SJSA1 (cell line): ENCODE measurements around the gene NYAP2. TPM values are rescaled to one million over a fixed set of nuclear protein-coding genes. Genes with fewer than 3 reads are reported as not detected.

Experiments
- DNase-seq, 2 experiments: peaks; one replicate each; pipeline ENCODE4 v3.0.0-alpha.2; 2015 to 2020; ENCODE audit warnings: low spot score in 2 of 2, low read depth in 1 of 2
- H3K27ac ChIP-seq: fragments of 250-450 bp; sonication (Bioruptor Pico); 2 replicates; pipeline ENCODE4 v1.5.1; 2020; ENCODE audit warnings: mild to moderate bottlenecking, moderate library complexity
- H3K27me3 ChIP-seq: fragments of 250-450 bp; sonication (Bioruptor Pico); replicated peaks from 2 replicates; pipeline ENCODE4 v1.5.1; 2020; ENCODE audit warnings: mild to moderate bottlenecking, moderate library complexity
- H3K36me3 ChIP-seq: fragments of 250-450 bp; sonication (Bioruptor Pico); 2 replicates; pipeline ENCODE4 v1.5.1; 2020; ENCODE audit warnings: mild to moderate bottlenecking
- H3K4me1 ChIP-seq: fragments of 250-450 bp; sonication (Bioruptor Pico); replicated peaks from 2 replicates; pipeline ENCODE4 v1.6.1; 2021; ENCODE audit warnings: mild to moderate bottlenecking
- H3K4me3 ChIP-seq: fragments of 250-450 bp; sonication (Bioruptor Pico); 2 replicates; pipeline ENCODE4 v1.5.1; 2020; ENCODE audit warnings: mild to moderate bottlenecking
- H3K9me3 ChIP-seq: fragments of 250-450 bp; sonication (Bioruptor Pico); replicated peaks from 2 replicates; pipeline ENCODE4 v1.5.1; 2020; ENCODE audit warnings: mild to moderate bottlenecking
- total RNA-seq: library from RNA; depleted of rRNA; stranded (reverse); fragments of >200 nt; shearing (Covaris generic); gene quantifications from 2 replicates; pipeline ENCODE4 v1.2.3, GENCODE V29; 2014

NYAP2 gene
- total RNA-seq, 1 experiment from 2014 or later = not detected

DNA sequence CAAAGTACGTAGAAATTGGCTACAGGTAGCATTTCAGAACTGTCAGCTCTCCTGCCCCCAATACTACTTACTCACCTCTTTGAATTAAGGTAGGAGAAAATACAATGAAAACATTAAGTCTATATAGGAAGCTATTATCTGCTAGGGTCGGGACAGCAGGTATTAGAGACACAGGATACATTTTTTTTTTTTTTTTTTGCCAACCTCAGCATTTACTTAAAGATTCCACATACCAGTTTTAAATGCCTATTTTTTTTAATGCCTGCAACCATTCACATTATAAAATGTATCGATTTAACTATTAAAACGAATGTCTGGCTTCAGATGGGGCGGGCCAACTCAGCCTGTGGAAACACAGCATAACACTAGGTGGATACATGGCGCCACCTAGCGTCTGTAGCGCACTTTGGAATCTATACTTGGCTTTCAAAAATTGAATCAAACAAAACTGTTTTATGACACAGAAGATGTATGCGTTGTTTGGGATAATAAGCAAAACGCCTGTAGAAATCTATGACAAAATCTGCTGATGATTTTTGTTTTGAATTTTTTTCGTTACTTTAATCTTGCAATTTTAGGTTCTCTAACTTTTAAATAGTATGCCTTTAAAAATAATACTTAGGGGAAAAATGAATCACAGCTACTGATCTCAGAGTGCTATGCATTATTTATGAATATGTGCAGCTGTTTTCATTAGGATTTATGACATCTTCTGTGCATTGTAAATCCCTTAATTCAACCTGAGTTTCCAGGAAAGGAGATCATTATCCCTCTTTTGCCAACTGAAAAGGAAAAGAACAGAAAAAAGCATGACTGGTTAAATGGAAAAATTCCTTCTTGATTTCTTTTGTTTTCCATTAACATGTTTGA lies 261.0 kb downstream of the NYAP2 start:
- Histone ChIP-seq H3K36me3 (no peaks in the 10 kb centered on the region), H3K4me1 (no peaks in the 10 kb centered on the region), H3K27me3 (0 out of 2 replicates have a peak, but pooled peaks cover 3% of the 10 kb centered on the region), H3K9me3 (no peaks in the 10 kb centered on the region), H3K4me3 (no peak overlapping the region), H3K27ac (no peak overlapping the region)
- DNase-seq = peak; percentile 46 to 70

DNA sequence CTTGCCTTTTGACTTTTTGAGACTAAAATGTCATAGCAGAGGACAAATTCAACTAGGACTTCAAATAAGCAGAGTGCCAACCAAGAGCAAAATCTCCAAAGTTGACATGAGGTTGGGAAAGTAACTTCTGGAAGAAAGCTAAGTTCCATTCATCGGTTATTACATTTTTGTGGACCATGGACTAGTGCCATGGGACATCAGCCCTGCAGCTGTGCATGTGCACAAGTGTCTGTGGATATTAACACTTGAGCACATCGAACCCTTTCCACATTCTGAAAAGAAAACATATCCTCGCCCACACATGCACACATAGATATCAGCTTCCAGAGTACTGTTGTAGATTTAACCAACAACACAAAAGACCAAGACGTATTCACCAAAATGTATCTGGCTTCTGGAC lies 262.6 kb downstream of the NYAP2 start:
- DNase-seq = no peak
- no peaks in the 10 kb centered on the region for H3K4me1 ChIP-seq
- no peaks in the 10 kb centered on the region for H3K9me3 ChIP-seq
- 0 out of 2 replicates have a peak, but pooled peaks cover 3% of the 10 kb centered on the region for H3K27me3 ChIP-seq
- H3K4me3 ChIP-seq = no peak overlapping the region
- H3K36me3 ChIP-seq = no peaks in the 10 kb centered on the region
- H3K27ac ChIP-seq = no peak overlapping the region

DNA sequence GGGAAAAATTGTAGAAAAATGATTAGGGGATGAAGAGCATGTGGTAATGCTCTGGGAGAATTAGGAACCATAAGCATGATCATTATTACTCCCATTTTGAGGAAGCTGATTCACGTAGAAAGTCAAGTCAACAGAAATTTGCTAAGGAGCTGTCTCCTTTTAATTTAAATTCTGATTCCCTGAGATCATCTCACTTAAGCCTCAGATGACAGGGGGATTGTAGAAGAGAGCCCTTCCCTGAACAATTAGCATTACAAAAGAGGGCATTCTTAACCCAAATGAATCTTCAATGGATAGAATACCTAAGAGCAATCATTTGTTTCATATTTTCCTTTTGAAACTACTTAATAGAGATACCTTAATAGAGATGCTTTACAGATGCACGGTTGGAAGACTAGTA lies 267.9 kb downstream of the NYAP2 start:
- Histone ChIP-seq H3K27me3 (no peaks in the 10 kb centered on the region), H3K27ac (no peak overlapping the region), H3K4me1 (no peaks in the 10 kb centered on the region; the same call in 1 of the 2 replicates), H3K36me3 (no peaks in the 10 kb centered on the region), H3K4me3 (no peak overlapping the region), H3K9me3 (no peaks in the 10 kb centered on the region)
- no peak for DNase-seq

DNA sequence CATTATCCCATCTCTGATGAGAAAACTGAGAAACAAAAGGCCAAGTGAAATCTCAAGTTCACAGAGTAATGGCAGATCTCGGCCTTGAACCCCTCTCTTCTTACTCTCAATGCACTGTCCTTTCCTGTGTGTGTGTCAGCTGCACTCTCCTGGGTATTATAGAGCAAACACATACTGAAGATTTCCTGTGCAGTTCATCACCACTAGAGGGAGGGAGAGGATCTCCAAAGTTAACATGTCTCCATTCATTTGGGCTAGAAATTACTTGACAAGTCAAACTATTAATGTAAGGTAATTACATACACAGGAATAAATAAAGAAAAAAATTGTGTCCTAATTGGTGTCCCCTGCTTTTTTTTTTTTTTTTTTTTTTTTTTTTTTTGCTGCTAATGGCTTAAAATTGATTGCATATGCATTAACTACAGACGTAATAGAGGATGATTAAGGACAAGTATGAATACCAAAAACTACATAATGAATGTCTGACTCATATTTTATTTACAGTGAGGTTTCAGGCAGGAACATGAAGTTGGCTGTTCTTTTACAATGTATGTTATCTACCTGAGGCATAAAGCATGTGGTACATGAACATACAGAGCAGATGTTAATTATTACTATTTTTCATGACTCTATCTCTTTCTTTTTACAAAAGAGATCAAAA lies 269.2 kb downstream of the NYAP2 start:
- Histone ChIP-seq H3K4me1 (no peaks in the 10 kb centered on the region; the same call in 1 of the 2 replicates), H3K9me3 (no peaks in the 10 kb centered on the region), H3K27ac (no peak overlapping the region), H3K27me3 (no peaks in the 10 kb centered on the region), H3K36me3 (no peaks in the 10 kb centered on the region), H3K4me3 (no peak overlapping the region)
- peak in 1 of 2 experiments; percentile 73 for DNase-seq

DNA sequence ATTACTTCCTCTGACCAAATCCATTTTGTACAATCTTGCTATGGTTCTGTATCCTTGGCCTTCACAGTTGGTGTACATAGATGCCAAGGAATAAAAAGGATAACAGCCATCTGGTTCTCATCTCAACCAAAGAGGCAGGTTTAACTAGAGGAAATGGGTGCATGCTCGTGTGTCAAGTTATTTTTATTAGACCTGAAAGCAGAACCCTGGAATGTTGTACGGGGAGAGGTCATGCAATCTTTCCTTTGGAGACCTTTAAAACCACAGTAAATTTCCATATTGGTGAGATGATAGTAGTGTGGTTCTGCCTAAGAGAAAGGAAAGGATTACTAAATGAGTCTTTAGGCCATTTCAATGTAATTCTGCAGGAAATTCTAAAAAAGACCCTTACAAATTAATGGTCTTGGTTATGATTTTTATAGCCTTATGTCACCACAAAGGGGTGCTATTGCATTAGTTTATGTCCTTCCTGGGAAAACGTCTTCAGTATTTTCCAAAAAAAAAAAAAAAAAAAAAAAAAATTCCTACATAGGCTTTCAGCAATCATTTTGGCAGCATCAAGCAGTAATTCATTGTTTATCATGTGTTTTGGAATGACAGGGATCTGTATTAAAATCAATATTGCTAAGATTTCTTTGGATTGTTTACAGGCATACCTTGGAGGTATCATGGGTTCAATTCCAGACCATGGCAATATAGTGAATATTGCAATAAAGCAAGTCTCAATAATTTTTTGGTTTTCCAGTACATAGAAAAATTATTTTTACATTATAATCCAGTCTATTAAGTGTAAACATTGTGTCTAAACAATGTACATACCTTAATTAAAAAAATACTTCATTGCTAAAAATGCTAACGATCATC lies 270.8 kb downstream of the NYAP2 start:
- Histone ChIP-seq H3K27me3 (no peaks in the 10 kb centered on the region), H3K27ac (no peak overlapping the region), H3K4me3 (no peak overlapping the region), H3K4me1 (no peaks in the 10 kb centered on the region; the same call in 1 of the 2 replicates), H3K36me3 (no peaks in the 10 kb centered on the region), H3K9me3 (no peaks in the 10 kb centered on the region)
- DNase-seq = peak in 1 of 2 experiments; percentile 48

DNA sequence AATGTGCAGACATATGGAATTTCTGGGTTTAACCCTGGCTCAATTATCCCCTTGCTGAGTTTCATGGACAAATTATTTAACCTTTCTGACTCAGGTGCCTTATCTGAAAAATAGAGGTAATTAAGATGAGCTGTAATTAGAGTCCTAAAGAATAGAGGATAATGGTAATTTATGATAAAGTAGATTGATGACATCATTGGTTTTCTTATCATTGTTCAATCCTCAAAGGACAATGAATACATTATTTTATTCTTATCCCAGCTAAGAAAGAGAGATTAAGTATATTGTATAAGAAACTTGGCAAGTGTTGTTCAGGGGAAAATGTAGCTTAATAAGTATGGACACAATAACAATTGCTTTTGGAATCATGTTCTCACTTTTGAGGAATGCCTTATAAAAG lies 279.3 kb downstream of the NYAP2 start:
- H3K4me1 ChIP-seq = no peaks in the 10 kb centered on the region
- no peak for DNase-seq
- H3K27ac ChIP-seq = no peak overlapping the region
- no peak overlapping the region for H3K4me3 ChIP-seq
- H3K27me3 ChIP-seq = no peaks in the 10 kb centered on the region
- H3K36me3 ChIP-seq = no peaks in the 10 kb centered on the region
- no peaks in the 10 kb centered on the region for H3K9me3 ChIP-seq

DNA sequence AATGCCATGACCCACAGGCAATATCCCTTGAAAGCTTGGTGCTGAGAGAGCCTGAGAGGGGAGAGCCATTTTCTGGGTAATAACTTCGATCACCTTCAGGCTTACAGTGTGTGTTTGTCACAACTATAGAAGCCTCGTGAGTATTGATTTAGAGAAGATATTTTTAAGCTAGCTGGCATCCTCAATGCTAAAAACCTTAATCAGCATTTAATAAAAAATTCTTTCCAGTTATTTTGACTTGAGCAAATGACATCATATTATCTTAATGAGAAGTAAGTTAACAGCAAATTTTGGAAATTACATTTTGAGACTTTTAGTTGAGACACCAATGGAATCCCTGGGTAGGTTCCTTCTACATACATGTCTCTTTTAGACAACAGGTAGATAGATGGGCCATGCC lies 283.7 kb downstream of the NYAP2 start:
- H3K9me3 ChIP-seq = no peaks in the 10 kb centered on the region
- H3K4me1 ChIP-seq = no peaks in the 10 kb centered on the region
- DNase-seq = no peak
- no peaks in the 10 kb centered on the region for H3K27me3 ChIP-seq
- no peaks in the 10 kb centered on the region for H3K36me3 ChIP-seq
- H3K27ac ChIP-seq = no peak overlapping the region
- H3K4me3 ChIP-seq = no peak overlapping the region

DNA sequence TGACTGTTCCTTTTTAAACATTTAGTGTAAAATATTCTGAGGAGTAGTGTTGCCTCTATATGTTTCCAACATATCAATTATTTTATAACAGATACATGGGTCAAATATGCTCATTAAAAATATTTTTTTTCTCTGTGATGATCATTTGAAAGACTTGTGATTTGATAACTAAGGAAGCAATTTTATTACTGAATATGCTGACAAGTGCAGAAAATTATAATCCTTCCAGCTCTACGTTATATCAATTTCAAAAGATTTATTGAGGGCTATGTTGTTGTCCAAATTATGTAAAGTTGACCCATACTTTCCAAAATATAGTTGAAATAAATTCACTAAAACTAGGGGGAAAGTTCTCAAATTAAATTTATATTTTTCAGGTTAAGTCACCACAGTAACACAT lies 290.6 kb downstream of the NYAP2 start:
- DNase-seq = no peak
- no peaks in the 10 kb centered on the region for H3K36me3 ChIP-seq
- H3K27me3 ChIP-seq = no peaks in the 10 kb centered on the region
- no peaks in the 10 kb centered on the region for H3K4me1 ChIP-seq
- H3K9me3 ChIP-seq = no peaks in the 10 kb centered on the region
- H3K27ac ChIP-seq = no peak overlapping the region
- no peak overlapping the region for H3K4me3 ChIP-seq

DNA sequence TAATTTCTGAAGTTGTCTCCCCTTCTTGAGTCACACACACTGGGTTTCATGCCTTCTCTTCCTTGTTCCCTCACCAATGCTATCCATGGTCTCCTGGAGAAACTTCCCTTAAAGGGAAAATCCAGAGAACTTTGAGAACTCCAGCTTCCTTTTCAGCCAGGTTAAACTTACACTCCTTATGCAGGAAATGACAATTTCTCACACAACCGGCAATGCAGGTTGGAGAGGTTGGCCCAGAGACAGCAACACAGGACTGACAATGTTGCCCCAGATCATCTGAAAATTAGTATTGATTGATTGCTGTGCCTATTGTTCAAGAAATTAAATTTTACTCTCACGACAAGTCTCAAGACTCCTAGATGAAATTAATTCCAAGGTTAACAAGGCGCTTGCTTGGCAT lies 292.2 kb downstream of the NYAP2 start:
- Histone ChIP-seq H3K27ac (no peak overlapping the region), H3K27me3 (no peaks in the 10 kb centered on the region), H3K36me3 (no peaks in the 10 kb centered on the region), H3K4me1 (no peaks in the 10 kb centered on the region), H3K4me3 (no peak overlapping the region), H3K9me3 (no peaks in the 10 kb centered on the region)
- no peak for DNase-seq

DNA sequence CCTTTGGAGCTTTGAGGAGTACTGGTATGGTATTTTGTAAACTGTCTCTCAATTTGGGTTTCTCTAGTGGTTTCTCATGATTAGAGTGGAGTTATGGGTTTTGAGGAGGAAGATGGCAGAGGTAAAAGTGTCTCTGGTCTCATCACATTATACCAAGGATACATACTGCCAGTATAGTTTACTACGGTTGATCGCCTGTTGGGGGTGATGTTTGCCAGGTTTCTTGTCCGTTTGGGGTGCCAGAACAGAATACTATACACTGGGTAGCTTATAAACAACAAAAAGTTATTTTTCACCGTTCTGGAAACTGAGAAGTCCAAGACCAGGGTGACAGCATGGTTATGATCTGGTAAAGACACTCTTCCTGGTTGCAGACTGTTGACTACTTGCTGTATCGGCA lies 293.7 kb downstream of the NYAP2 start:
- Histone ChIP-seq H3K27me3 (no peaks in the 10 kb centered on the region), H3K9me3 (no peaks in the 10 kb centered on the region), H3K27ac (no peak overlapping the region), H3K4me3 (no peak overlapping the region), H3K36me3 (no peaks in the 10 kb centered on the region), H3K4me1 (no peaks in the 10 kb centered on the region)
- no peak for DNase-seq

DNA sequence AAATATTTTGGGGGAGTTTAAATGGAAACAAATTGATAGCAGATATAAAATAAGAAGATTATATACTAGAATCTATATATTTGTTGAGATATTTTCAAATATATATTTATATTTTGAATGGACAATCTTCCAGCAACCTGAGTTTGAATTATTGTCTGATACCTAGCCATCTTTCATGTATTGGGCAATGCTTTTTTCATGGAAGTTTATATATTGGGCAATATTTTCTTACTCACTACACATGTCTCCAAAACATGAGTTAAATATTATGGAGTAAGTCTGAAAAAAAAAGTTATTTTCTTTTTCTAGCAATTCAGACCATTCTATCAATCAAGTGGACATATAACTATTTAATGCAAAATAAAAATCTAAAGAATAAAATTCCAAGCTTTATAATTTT lies 295.2 kb downstream of the NYAP2 start:
- H3K27ac ChIP-seq = no peak overlapping the region
- H3K27me3 ChIP-seq = no peaks in the 10 kb centered on the region
- H3K4me1 ChIP-seq = no peaks in the 10 kb centered on the region
- no peaks in the 10 kb centered on the region for H3K36me3 ChIP-seq
- DNase-seq = no peak
- H3K9me3 ChIP-seq = no peaks in the 10 kb centered on the region
- no peak overlapping the region for H3K4me3 ChIP-seq

DNA sequence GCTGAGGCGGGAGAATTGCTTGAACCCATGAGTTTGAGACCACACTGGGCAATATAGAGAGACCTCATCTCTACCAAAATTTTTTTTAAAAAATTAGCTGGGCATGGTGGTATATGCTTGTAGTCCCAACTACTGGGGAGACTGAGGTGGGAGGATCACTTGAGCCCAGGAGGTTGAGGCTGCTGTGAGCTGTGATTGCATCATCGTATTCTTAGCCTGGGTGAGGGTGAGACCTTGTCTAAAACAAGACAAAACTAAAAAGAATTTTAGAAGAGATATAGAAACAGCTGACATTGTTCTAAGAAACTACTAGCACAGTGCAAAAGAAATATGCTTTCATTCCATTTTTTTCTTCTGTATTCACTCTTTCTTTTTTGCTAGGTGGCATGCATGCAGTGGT lies 298.4 kb downstream of the NYAP2 start:
- Histone ChIP-seq H3K27me3 (no peaks in the 10 kb centered on the region), H3K27ac (no peak overlapping the region), H3K9me3 (no peaks in the 10 kb centered on the region), H3K4me1 (no peaks in the 10 kb centered on the region), H3K36me3 (no peaks in the 10 kb centered on the region), H3K4me3 (no peak overlapping the region)
- DNase-seq = no peak
